Smooth muscle cell (in vitro differentiated cells): ENCODE results near the gene ACER3. TPM values are rescaled to one million over a fixed set of nuclear protein-coding genes. Genes with fewer than 3 reads are reported as not detected.

Experiments
- DNase-seq: peaks from one replicate; lab custom pipeline; 2025; ENCODE audit not compliant: unreplicated experiment; lab: John Stamatoyannopoulos, UW
- H2AFZ ChIP-seq: fragments of 200-600 bp; sonication (generic); 2 replicates; pipeline ENCODE4 v1.6.0; 2016; ENCODE audit warnings: antibody characterized with exemption, low read depth, mild to moderate bottlenecking
- H3F3A ChIP-seq: fragments of 200-600 bp; sonication (generic); 2 replicates; pipeline ENCODE4 v1.6.0; 2017; ENCODE audit warnings: antibody characterized with exemption, low read depth
- H3K27ac ChIP-seq: fragments of 200-600 bp; sonication (generic); 2 replicates; pipeline ENCODE4 v1.5.1; 2016; ENCODE audit warnings: low read depth, mild to moderate bottlenecking
- H3K27me3 ChIP-seq: fragments of 200-600 bp; sonication (generic); 2 replicates; pipeline ENCODE4 v1.6.1; 2016; ENCODE audit warnings: low read depth, mild to moderate bottlenecking
- H3K36me3 ChIP-seq: fragments of 200-600 bp; sonication (generic); 2 replicates; pipeline ENCODE4 v1.5.1; 2016; ENCODE audit warnings: low read depth
- H3K4me1 ChIP-seq: fragments of 200-600 bp; sonication (generic); 2 replicates; pipeline ENCODE4 v1.5.1; 2016; ENCODE audit warnings: low read depth
- H3K4me2 ChIP-seq: fragments of 200-600 bp; sonication (generic); 2 replicates; pipeline ENCODE4 v1.6.0; 2016; ENCODE audit warnings: mild to moderate bottlenecking
- H3K4me3 ChIP-seq: fragments of 200-600 bp; sonication (generic); 2 replicates; pipeline ENCODE4 v1.5.1; 2016; ENCODE audit warnings: mild to moderate bottlenecking
- H3K79me2 ChIP-seq: fragments of 200-600 bp; sonication (generic); 2 replicates; pipeline ENCODE4 v1.6.0; 2016; ENCODE audit warnings: low read depth, mild to moderate bottlenecking
- H3K9ac ChIP-seq: fragments of 200-600 bp; sonication (generic); 2 replicates; pipeline ENCODE4 v1.6.0; 2016; ENCODE audit warnings: low read depth
- H3K9me3 ChIP-seq: fragments of 200-600 bp; sonication (generic); replicated peaks from 2 replicates; pipeline ENCODE4 v1.5.1; 2016; ENCODE audit warnings: low read depth
- H4K20me1 ChIP-seq: fragments of 200-600 bp; sonication (generic); 2 replicates; pipeline ENCODE4 v1.6.0; 2016; ENCODE audit warnings: low read depth
- CTCF ChIP-seq: fragments of 200-600 bp; sonication (generic); IDR thresholded peaks from 2 replicates; pipeline ENCODE4 v1.5.1; 2017; ENCODE audit warnings: borderline replicate concordance, mild to moderate bottlenecking, antibody characterized with exemption; ENCODE audit not compliant: insufficient read depth, poor library complexity, severe bottlenecking
- WGBS: methylation state at CpG from one replicate; pipeline ENCODE4 v1.1.7; 2016; ENCODE audit warnings: low lambda C conversion rate; 5-methylcytosine and 5-hydroxymethylcytosine counted together
- polyA plus RNA-seq: library from polyadenylated mRNA; unstranded; fragments of >200 nt; fragmentation: Nextera tagmentation; extraction: Ambion mirVana; gene quantifications from 2 replicates; pipeline ENCODE4 v1.2.1, GENCODE V29; 2016
- total RNA-seq: library from RNA; depleted of rRNA; stranded (reverse); fragments of >200 nt; gene quantifications from 2 replicates; pipeline ENCODE4 v1.2.3, GENCODE V29; 2014

Gene ACER3
- total and polyA plus RNA-seq, 2 experiments from 2014 or later, result 14.0 to 16.8 TPM

- Histone ChIP-seq H4K20me1 (no peaks in the 10 kb centered on the region), H2AFZ (no peak overlapping the region), H3K9ac (no peak overlapping the region), H3K4me3 (no peak overlapping the region), H3K4me2 (no peak overlapping the region), H3F3A (no peaks in the 10 kb centered on the region), H3K9me3 (no peaks in the 10 kb centered on the region), H3K4me1 (no peaks in the 10 kb centered on the region), H3K79me2 (no peaks in the 10 kb centered on the region), H3K27me3 (no peaks in the 10 kb centered on the region), H3K36me3 (no peaks in the 10 kb centered on the region), H3K27ac (no peak overlapping the region)
- WGBS, result 86% methylated on average over 3 of the region's 3 CpGs
- TF ChIP-seq CTCF, result no peak
- no peak for DNase-seq
Observed at GRCh38 chr11:77051511-77051910, 190.8 kb downstream of the ACER3 start.

- H2AFZ ChIP-seq, result no peak overlapping the region
- no peaks in the 10 kb centered on the region for H3K9me3 ChIP-seq
- DNase-seq, result no peak
- no peaks in the 10 kb centered on the region for H3K27me3 ChIP-seq
- no peak for TF ChIP-seq CTCF
- H3K4me3 ChIP-seq, result no peak overlapping the region
- no peak overlapping the region for H3K27ac ChIP-seq
- H3K9ac ChIP-seq, result no peak overlapping the region
- no peaks in the 10 kb centered on the region for H3K36me3 ChIP-seq
- no peaks in the 10 kb centered on the region for H3K4me1 ChIP-seq
- H3K79me2 ChIP-seq, result no peaks in the 10 kb centered on the region
- WGBS, result 87% methylated on average over 7 of the region's 7 CpGs
- H3K4me2 ChIP-seq, result no peak overlapping the region
- no peaks in the 10 kb centered on the region for H4K20me1 ChIP-seq
- H3F3A ChIP-seq, result no peaks in the 10 kb centered on the region
Observed at GRCh38 chr11:77052518-77052917, 191.8 kb downstream of the ACER3 start.

GRCh38 chr11:77053217-77054015 lies 192.7 kb downstream of the ACER3 start:
- Histone ChIP-seq H3K9ac (no peak overlapping the region), H3K27ac (no peak overlapping the region), H3K79me2 (no peaks in the 10 kb centered on the region), H3K4me2 (no peak overlapping the region), H3K4me1 (no peaks in the 10 kb centered on the region), H4K20me1 (no peaks in the 10 kb centered on the region), H3K4me3 (no peak overlapping the region), H3K36me3 (no peaks in the 10 kb centered on the region), H3K27me3 (no peaks in the 10 kb centered on the region), H3F3A (no peaks in the 10 kb centered on the region), H2AFZ (no peak overlapping the region), H3K9me3 (no peaks in the 10 kb centered on the region)
- TF ChIP-seq CTCF, result no peak
- WGBS, result 71% methylated on average over 14 of the region's 14 CpGs
- DNase-seq, result no peak

GRCh38 chr11:77054084-77054483 lies 193.4 kb downstream of the ACER3 start:
- no peaks in the 10 kb centered on the region for H3K36me3 ChIP-seq
- no peaks in the 10 kb centered on the region for H3F3A ChIP-seq
- H3K4me3 ChIP-seq, result no peak overlapping the region
- no peaks in the 10 kb centered on the region for H3K9me3 ChIP-seq
- no peak overlapping the region for H3K4me2 ChIP-seq
- H3K27ac ChIP-seq, result no peak overlapping the region
- no peak for DNase-seq
- no peak overlapping the region for H3K9ac ChIP-seq
- no peaks in the 10 kb centered on the region for H3K79me2 ChIP-seq
- 76% methylated on average over 1 of the region's 1 CpG for WGBS
- no peaks in the 10 kb centered on the region for H3K4me1 ChIP-seq
- no peaks in the 10 kb centered on the region for H3K27me3 ChIP-seq
- no peak overlapping the region for H2AFZ ChIP-seq
- TF ChIP-seq CTCF, result no peak
- no peaks in the 10 kb centered on the region for H4K20me1 ChIP-seq
